B cell (primary cell): Measurements from ENCODE around the gene MROH7. TPM values are rescaled to one million over a fixed set of nuclear protein-coding genes. Genes with fewer than 3 reads are reported as not detected.

Experiments
- ATAC-seq: fragments of 200-7000 bp; cut with Tn5 transposase; one replicate; pipeline ENCODE4 v1.10.0; 2021; ENCODE audit warnings: low read depth, mild to moderate bottlenecking, moderate number of reproducible peaks, moderate library complexity
- CTCF ChIA-PET: fragments of 350-600 bp; sonication (Branson Sonifier 250); formaldehyde crosslinking; loops from one replicate; lab custom pipeline; 2021; ENCODE audit warnings: antibody characterized with exemption, inconsistent platforms; lab: Charles Lee
- POLR2A ChIA-PET: fragments of 350-600 bp; sonication (Branson Sonifier 250); formaldehyde crosslinking; loops from one replicate; lab custom pipeline; 2021; ENCODE audit warnings: antibody characterized with exemption; lab: Charles Lee
- DNase-seq: peaks from one replicate; pipeline ENCODE4 v3.0.0; 2013
- H2AFZ ChIP-seq: 2 replicates; pipeline ENCODE4 v1.6.1; 2012; ENCODE audit warnings: mild to moderate bottlenecking, low read depth, low read length; ENCODE audit not compliant: insufficient read depth, poor library complexity, severe bottlenecking
- H3K27ac ChIP-seq, 2 donors: 1 replicate in 1 of 2; 2 replicates in 1 of 2; pipeline ENCODE4 v1.5.1; 2012 to 2013; ENCODE audit warnings: low read length in 2 of 2, mild to moderate bottlenecking in 2 of 2, moderate library complexity in 1 of 2
- H3K27me3 ChIP-seq, 4 experiments: fragments of 200-600 bp in 1 of 4; sonication (generic) in 1 of 4; replicated peaks in 1 of 4; 1 replicate in 2 of 4; 2 replicates in 2 of 4; pipeline versions ENCODE4 v1.6.1 to v1.7.0; 2013 to 2016; ENCODE audit warnings: low read length in 3 of 4, mild to moderate bottlenecking in 2 of 4, mixed read lengths in 1 of 4, moderate library complexity in 1 of 4; ENCODE audit not compliant: insufficient read depth in 4 of 4, control insufficient read depth in 3 of 4; ENCODE audit errors: control extremely low read depth in 1 of 4
- H3K36me3 ChIP-seq, 2 experiments: replicated peaks in 1 of 2; 1 replicate in 1 of 2; 2 replicates in 1 of 2; pipeline versions ENCODE4 v1.6.1 to v1.7.1; 2013; ENCODE audit warnings: low read length in 1 of 2; ENCODE audit not compliant: insufficient read depth in 2 of 2, control insufficient read depth in 1 of 2; ENCODE audit errors: control extremely low read depth in 1 of 2, extremely low read depth in 1 of 2
- H3K4me1 ChIP-seq, 2 donors: fragments of 200-600 bp in 1 of 2; sonication (generic) in 1 of 2; 1 replicate in 1 of 2; 2 replicates in 1 of 2; pipeline versions ENCODE4 v1.5.1 to v1.6.1; 2013 to 2017; ENCODE audit warnings: low read length in 2 of 2; ENCODE audit not compliant: control insufficient read depth in 2 of 2, insufficient read depth in 2 of 2
- H3K4me2 ChIP-seq: replicated peaks from 2 replicates; pipeline ENCODE3; 2012; ENCODE audit warnings: mild to moderate bottlenecking, low read depth, low read length; ENCODE audit not compliant: poor library complexity, severe bottlenecking
- H3K4me3 ChIP-seq, 5 experiments: fragments of 200-600 bp in 1 of 5; sonication (generic) in 1 of 5; 1 replicate in 3 of 5; 2 replicates in 2 of 5; pipeline versions ENCODE4 v1.5.1 to v1.7.0; 2011 to 2016; ENCODE audit warnings: low read length in 4 of 5, mild to moderate bottlenecking in 4 of 5, low read depth in 2 of 5, control low read depth in 1 of 5, moderate library complexity in 1 of 5; ENCODE audit not compliant: insufficient read depth in 1 of 5; ENCODE audit errors: control extremely low read depth in 1 of 5, extremely low read depth in 1 of 5
- H3K79me2 ChIP-seq: fragments of 200-600 bp; sonication (generic); one replicate; pipeline ENCODE4 v1.6.0; 2016; ENCODE audit warnings: low read length; ENCODE audit not compliant: control insufficient read depth, insufficient read depth
- H3K9ac ChIP-seq: fragments of 200-600 bp; sonication (generic); 2 replicates; pipeline ENCODE4 v1.6.1; 2017; ENCODE audit warnings: mild to moderate bottlenecking, low read length, moderate library complexity
- H3K9me3 ChIP-seq, 3 donors: one replicate each; pipeline versions ENCODE4 v1.6.1 to v1.7.1; 2013; ENCODE audit warnings: low read length in 2 of 3; ENCODE audit not compliant: control insufficient read depth in 2 of 3, insufficient read depth in 1 of 3; ENCODE audit errors: control extremely low read depth in 1 of 3
- H4K20me1 ChIP-seq: 2 replicates; pipeline ENCODE4 v1.6.0; 2012; ENCODE audit warnings: mild to moderate bottlenecking, low read length; ENCODE audit not compliant: insufficient read depth, control insufficient read depth, poor library complexity, severe bottlenecking
- H3K27ac Mint-ChIP-seq: one replicate; pipeline ENCODE4 v1.8.0; 2021; ENCODE audit warnings: mixed read lengths
- H3K27me3 Mint-ChIP-seq: one replicate; pipeline ENCODE4 v1.8.0; 2021; ENCODE audit warnings: mixed read lengths
- H3K4me1 Mint-ChIP-seq: one replicate; pipeline ENCODE4 v1.8.0; 2021; ENCODE audit warnings: mixed read lengths
- H3K4me3 Mint-ChIP-seq: one replicate; pipeline ENCODE4 v1.8.0; 2021; ENCODE audit warnings: mixed read lengths
- H3K9me3 Mint-ChIP-seq: one replicate; pipeline ENCODE4 v1.8.0; 2022; ENCODE audit warnings: mixed read lengths; ENCODE audit not compliant: insufficient read depth
- EZH2 ChIP-seq: IDR thresholded peaks from 2 replicates; pipeline ENCODE4 v1.6.1; 2012; ENCODE audit warnings: borderline replicate concordance, low read depth, mild to moderate bottlenecking, moderate library complexity, low read length; ENCODE audit not compliant: insufficient read depth, poor library complexity, severe bottlenecking
- WGBS: methylation state at CpG from one replicate; pipeline ENCODE4 v1.1.5; 2013; ENCODE audit warnings: missing lambda C conversion rate; ENCODE audit not compliant: insufficient coverage; 5-methylcytosine and 5-hydroxymethylcytosine counted together
- intact Hi-C: fragments of 100-400 bp; cut with micrococcal nuclease; formaldehyde crosslinking; loops from one replicate; pipeline ENCODE4 v1.10.0; 2022
- polyA plus RNA-seq: library from polyadenylated mRNA; depleted of rRNA; stranded (reverse); fragments of >200 nt; gene quantifications from 2 replicates; pipeline ENCODE4 v1.2.3, GENCODE V29; 2012
- total RNA-seq, 2 donors: library from RNA; stranded (reverse); fragments of 120-200 nt in 1 of 2; gene quantifications; 1 replicate in 1 of 2; 2 replicates in 1 of 2; pipeline versions ENCODE4 v1.2.3 to v1.2.4, GENCODE V29; 2013 to 2022
- TF ChIP-seq, protein P1 (sequence below): fragments of 200-600 bp; IDR thresholded peaks from one replicate; pipeline ENCODE4 v1.8.0; 2022; ENCODE audit warnings: antibody characterized with exemption, mild to moderate bottlenecking

Gene MROH7
- total and polyA plus RNA-seq, 2 donors (not counting 1 experiment from before 2014, with no cell fraction given) = not detected

GRCh38 chr1:54754486-54755285, 113.1 kb downstream of the MROH7 start:
- intact Hi-C loops = no loop called here
- Mint-ChIP-seq H3K4me3 (no peak overlapping the region), H3K4me1 (no peaks in the 10 kb centered on the region), H3K9me3 (no peaks in the 10 kb centered on the region), H3K27ac (no peak overlapping the region), H3K27me3 (peaks cover 2% of the 10 kb centered on the region)
- Histone ChIP-seq H3K27ac (no peak overlapping the region), H3K9me3 (no peaks in the 10 kb centered on the region), H4K20me1 (no peaks in the 10 kb centered on the region), H3K4me3 (no peak overlapping the region), H3K9ac (no peak overlapping the region), H3K36me3 (peaks cover 0 to 6% of the 10 kb centered on the region in 2 experiments), H3K4me1 (no peaks in the 10 kb centered on the region), H3K79me2 (no peaks in the 10 kb centered on the region), H3K4me2 (no peak overlapping the region), H3K27me3 (no peaks in the 10 kb centered on the region), H2AFZ (no peak overlapping the region)
- ChIA-PET CTCF (no interaction called here), POLR2A (no interaction called here)
- ATAC-seq = no peak
- DNase-seq = no peak
- whole genome bisulfite sequencing = 95% methylated on average over 24 of the region's 25 CpGs
- no peak for TF ChIP-seq EZH2
- TF ChIP-seq, protein P1, sequence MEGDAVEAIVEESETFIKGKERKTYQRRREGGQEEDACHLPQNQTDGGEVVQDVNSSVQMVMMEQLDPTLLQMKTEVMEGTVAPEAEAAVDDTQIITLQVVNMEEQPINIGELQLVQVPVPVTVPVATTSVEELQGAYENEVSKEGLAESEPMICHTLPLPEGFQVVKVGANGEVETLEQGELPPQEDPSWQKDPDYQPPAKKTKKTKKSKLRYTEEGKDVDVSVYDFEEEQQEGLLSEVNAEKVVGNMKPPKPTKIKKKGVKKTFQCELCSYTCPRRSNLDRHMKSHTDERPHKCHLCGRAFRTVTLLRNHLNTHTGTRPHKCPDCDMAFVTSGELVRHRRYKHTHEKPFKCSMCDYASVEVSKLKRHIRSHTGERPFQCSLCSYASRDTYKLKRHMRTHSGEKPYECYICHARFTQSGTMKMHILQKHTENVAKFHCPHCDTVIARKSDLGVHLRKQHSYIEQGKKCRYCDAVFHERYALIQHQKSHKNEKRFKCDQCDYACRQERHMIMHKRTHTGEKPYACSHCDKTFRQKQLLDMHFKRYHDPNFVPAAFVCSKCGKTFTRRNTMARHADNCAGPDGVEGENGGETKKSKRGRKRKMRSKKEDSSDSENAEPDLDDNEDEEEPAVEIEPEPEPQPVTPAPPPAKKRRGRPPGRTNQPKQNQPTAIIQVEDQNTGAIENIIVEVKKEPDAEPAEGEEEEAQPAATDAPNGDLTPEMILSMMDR = no peak

DNA sequence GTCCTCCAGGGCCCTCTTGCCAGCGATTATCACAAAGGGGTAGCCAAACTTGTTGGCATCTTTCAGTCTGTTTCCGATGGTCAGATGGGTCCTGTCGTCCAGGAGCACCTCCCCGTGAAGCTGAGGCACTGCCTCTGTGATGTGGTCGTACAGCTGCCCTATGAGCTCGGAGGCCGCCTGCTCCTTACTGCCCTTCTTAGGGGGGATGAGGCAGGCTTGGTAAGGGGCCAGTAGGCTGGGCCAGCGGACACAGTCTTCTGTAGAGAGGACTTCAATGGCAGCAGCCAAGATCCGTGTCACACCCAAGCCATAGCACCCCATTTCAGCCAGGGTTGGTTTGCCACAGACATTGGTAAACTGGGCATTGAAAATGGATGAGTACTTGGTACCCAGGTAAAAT, 116.2 kb downstream of the MROH7 start:
- no peak overlapping the region for H3K27ac Mint-ChIP-seq
- H4K20me1 ChIP-seq = no peaks in the 10 kb centered on the region
- WGBS = 100% methylated on average over 7 of the region's 9 CpGs

More for the DNA sequence above, 116.2 kb downstream of the MROH7 start:
- no peak overlapping the region for H3K9ac ChIP-seq
- Mint-ChIP-seq H3K4me1 (peaks cover under 1% of the 10 kb centered on the region), H3K9me3 (no peaks in the 10 kb centered on the region), H3K27me3 (no peaks in the 10 kb centered on the region), H3K4me3 (no peak overlapping the region)
- no peaks in the 10 kb centered on the region for H3K9me3 ChIP-seq
- intact Hi-C loops = no loop called here
- H3K27me3 ChIP-seq = no peaks in the 10 kb centered on the region
- H3K36me3 ChIP-seq = peaks cover 0 to 6% of the 10 kb centered on the region in 2 experiments
- no peak overlapping the region for H2AFZ ChIP-seq
- CTCF ChIA-PET = no interaction called here
- H3K4me3 ChIP-seq = no peak overlapping the region
- POLR2A ChIA-PET = no interaction called here
- no peak for ATAC-seq
- no peak overlapping the region for H3K27ac ChIP-seq
- DNase-seq = no peak
- no peak overlapping the region for H3K4me2 ChIP-seq
- TF ChIP-seq EZH2 = no peak
- TF ChIP-seq, protein P1 = no peak
- no peaks in the 10 kb centered on the region for H3K79me2 ChIP-seq
- no peaks in the 10 kb centered on the region for H3K4me1 ChIP-seq
